ENCODE results near the gene TP73.

The TP73 gene

DNA sequence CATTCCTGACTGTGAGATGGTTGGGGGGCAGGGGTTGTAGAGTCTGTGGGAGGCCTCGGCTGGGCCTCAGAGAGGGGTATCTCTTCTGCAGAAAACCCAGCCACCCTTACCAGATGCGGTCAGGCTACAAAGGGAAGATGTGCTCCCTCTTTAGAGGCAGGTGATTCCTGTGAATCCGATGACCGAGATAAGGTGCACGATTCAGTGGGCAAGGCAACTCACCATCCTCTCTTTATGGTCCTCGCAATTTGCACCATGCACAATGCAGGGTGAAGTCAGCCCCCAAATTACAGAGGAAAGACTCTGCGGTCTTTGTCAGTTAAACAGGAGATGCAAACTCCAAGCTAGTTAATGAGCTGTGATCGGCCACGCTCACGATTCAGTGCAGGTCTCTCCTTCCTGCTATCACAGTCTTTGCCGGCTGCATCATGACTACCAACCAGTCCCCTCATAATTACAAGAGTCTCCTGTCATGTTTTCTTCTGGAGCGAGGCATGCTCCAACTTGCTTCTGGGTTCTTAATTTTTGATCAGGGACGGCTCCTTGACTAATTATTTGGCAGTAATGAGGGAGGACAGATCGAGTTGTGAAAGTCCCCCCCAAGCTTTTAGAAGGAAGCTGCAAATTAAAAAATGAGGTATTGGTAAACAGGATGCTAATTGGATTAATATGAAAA, 12.5 kb downstream of the TP73 start:
- H3K4me3 ChIP-seq (ENCODE audit: low read depth, low read length): no peak overlapping the region
- TF ChIP-seq, protein P1, sequence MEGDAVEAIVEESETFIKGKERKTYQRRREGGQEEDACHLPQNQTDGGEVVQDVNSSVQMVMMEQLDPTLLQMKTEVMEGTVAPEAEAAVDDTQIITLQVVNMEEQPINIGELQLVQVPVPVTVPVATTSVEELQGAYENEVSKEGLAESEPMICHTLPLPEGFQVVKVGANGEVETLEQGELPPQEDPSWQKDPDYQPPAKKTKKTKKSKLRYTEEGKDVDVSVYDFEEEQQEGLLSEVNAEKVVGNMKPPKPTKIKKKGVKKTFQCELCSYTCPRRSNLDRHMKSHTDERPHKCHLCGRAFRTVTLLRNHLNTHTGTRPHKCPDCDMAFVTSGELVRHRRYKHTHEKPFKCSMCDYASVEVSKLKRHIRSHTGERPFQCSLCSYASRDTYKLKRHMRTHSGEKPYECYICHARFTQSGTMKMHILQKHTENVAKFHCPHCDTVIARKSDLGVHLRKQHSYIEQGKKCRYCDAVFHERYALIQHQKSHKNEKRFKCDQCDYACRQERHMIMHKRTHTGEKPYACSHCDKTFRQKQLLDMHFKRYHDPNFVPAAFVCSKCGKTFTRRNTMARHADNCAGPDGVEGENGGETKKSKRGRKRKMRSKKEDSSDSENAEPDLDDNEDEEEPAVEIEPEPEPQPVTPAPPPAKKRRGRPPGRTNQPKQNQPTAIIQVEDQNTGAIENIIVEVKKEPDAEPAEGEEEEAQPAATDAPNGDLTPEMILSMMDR (IDR thresholded peaks at IDR 0.05; ENCODE audit: low read depth, low read length): no peak

DNA sequence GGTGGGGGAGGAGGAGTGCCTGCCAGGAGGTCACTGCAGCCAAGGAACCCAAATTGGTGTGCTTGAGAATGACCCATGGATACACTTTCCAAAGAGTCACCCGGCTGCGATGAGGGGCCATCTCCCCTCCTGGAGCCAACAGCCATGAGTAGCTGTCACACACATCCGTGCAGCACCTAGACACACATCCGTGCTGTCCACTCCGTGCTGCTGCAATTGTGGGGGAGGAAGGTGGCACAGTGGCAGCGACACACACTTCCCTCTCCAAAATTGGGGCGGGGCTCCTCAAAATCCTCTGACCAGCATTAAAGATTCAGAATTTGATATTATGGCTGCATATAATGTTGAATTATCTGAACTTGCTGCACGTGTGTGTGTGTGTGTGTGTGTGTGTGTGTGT, 15.8 kb downstream of the TP73 start:
- H3K4me3 ChIP-seq (ENCODE audit: low read depth, low read length): no peak overlapping the region
- TF ChIP-seq, protein P1 (IDR thresholded peaks at IDR 0.05; ENCODE audit: low read depth, low read length): no peak

DNA sequence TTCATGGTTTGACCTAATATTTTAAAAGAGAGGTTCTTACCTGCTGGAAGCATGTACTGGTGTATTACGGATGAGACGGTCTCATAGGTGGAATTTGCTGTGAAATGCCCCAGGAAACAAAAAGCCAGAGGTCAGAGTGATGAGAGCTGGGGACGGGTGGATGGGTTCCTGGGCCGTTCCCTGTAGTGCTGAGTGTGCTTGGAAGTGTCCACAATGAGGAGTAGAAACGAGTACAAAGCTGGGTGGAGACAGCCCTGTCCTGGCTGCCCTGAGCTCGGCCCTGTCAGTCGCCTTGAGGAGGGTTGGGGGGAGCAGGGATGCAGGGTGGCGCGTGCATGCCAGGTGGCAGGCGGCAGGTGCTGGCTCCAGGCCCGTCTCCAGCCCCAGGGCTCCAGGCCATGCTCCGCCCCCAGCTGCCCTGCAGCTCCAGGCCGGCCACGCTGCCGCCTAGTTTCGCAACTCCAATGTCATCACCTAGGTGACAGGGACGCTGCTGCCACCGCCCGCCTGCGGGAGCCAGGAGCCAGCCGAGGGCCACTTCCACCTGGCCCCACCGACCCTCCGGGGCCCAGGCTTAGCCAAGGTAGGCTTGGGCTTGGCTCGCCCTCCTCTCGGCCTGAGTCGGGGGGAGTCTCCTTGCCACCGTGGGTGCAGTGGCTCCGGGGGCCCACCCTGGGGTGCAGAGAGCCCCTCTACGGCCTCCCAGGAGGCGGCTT, 16.4 kb downstream of the TP73 start:
- TF ChIP-seq, protein P1 (IDR thresholded peaks at IDR 0.05; ENCODE audit: low read depth, low read length): no peak
- no peak overlapping the region for H3K4me3 ChIP-seq (ENCODE audit: low read depth, low read length)

DNA sequence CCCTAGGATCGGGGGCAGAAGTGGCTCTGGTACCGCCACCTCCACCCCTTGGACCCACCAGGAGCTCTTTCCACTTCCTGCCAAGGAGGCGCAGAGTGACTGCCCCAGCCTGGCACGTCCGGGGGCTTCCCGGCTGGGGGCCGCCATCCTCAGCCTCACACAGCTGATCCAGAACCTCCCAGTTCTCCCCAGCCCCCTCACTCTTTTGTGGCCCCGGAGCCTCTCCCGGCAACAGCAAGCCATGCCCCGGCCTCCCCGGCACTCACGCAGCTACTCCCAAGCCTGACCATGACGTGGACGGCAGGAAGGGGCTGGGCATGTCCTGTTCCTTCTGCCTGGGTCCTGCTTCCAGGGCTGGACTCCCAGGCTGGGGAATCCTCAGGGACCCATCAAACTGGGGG, 17.1 kb downstream of the TP73 start:
- H3K4me3 ChIP-seq (ENCODE audit: low read depth, low read length): no peak overlapping the region
- TF ChIP-seq, protein P1 (IDR thresholded peaks at IDR 0.05; ENCODE audit: low read depth, low read length): no peak

DNA sequence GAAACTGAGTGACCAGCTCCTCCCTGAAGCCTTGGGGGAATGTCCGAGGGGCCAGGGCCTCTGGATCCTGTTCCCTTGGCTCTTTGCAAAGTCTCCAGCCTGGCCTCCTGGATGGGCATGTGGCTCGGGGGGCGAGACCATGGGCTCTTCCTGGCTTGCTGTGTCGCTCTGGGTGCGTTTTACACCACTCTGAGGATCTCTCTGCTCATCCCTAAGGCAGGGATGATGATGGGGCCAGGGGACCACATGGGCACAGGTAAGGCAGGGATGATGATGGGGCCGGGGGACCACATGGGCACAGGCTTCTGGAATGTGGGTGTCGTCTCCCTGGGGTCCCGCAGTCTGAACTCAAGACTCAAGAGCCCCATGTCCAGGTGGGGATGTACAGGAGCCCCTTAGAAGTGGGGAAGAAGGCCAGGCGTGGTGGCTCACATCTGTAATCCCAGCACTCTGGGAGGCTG, 17.7 kb downstream of the TP73 start:
- TF ChIP-seq, protein P1 (IDR thresholded peaks at IDR 0.05; ENCODE audit: low read depth, low read length): no peak
- H3K4me3 ChIP-seq (ENCODE audit: low read depth, low read length): no peak overlapping the region

DNA sequence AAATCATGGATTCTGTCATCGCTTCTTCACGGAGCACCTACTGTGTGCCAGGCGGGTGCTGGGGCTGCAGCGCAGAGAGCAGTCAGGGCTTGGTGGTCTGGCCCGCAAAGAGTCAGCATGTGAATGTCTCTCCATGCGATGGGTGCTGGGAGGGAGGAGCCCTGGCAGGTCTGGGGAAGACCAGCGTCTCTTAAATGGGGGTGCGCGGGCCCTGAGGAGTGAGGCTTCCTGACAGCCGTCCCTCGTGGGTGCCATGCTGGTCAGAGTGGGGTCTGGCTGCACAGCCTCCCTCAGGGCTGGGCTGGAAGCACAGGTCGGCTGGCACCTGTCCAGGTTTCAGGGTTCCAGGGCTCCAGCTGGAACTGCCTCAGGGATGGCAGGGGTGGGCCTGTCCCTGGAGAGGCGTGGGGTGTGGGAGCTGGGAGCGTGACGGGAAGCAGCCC, 18.5 kb downstream of the TP73 start:
- no peak overlapping the region for H3K4me3 ChIP-seq (ENCODE audit: low read depth, low read length)
- TF ChIP-seq, protein P1 (IDR thresholded peaks at IDR 0.05; ENCODE audit: low read depth, low read length): no peak

Measured in WI38 (cell line).